SK-MEL-5 (cell line): ENCODE measurements around the gene PRXL2C. TPM values are rescaled to one million over a fixed set of nuclear protein-coding genes. Genes with fewer than 3 reads are reported as not detected.
A peak's percentile ranks its signal among the peaks of the same experiment; 100 is the strongest.
"Not testable (repeated sequence)": the region's sequence is repeated elsewhere in the genome, so short reads cannot be mapped to it uniquely, and the experiment has no call there.

ENCODE experiments used
- DNase-seq: peaks from one replicate; pipeline ENCODE4 v3.0.0-alpha.2; 2016; ENCODE audit warnings: low read depth, low spot score
- in situ Hi-C: cut with HindIII; loops from 2 replicates; pipeline ENCODE4 v1.10.0; 2016; ENCODE audit warnings: low sequenced_read_pairs, high pct_unique_total_duplicates, low pct_unique_long_range_greater_than_20kb
- total RNA-seq: library from RNA; depleted of rRNA; stranded (reverse); fragments of >200 nt; shearing (Covaris generic); gene quantifications from 2 replicates; pipeline ENCODE4 v1.2.3, GENCODE V29; 2014

The PRXL2C gene
- total RNA-seq, 1 experiment from 2014 or later: 22.1 TPM

- in situ Hi-C loops: no loop called here
- no peak for DNase-seq
These were observed 36.7 kb downstream of the PRXL2C start for GRCh38 chr9:96618209-96619123.

GRCh38 chr9:96617439-96618185 is 37.5 kb downstream of the PRXL2C start:
- no peak for DNase-seq
- in situ Hi-C loops: no loop called here

GRCh38 chr9:96616817-96617438 is 38.2 kb downstream of the PRXL2C start:
- DNase-seq: no peak
- in situ Hi-C loops: no loop called here

- in situ Hi-C loops: no loop called here
These were observed 39.7 kb downstream of the PRXL2C start for GRCh38 chr9:96615411-96615810.

GRCh38 chr9:96614664-96615063 is 40.5 kb downstream of the PRXL2C start:
- in situ Hi-C loops: not testable (repeated sequence)

More at GRCh38 chr9:96615411-96615810, 39.7 kb downstream of the PRXL2C start:
- no peak for DNase-seq

GRCh38 chr9:96612966-96613589 is 42.0 kb downstream of the PRXL2C start:
- in situ Hi-C loops: no loop called here
- DNase-seq: no peak

More at GRCh38 chr9:96614664-96615063, 40.5 kb downstream of the PRXL2C start:
- DNase-seq: not testable (repeated sequence)

- in situ Hi-C loops: no loop called here
- peak; percentile 48 for DNase-seq
These were observed 42.8 kb downstream of the PRXL2C start for GRCh38 chr9:96612105-96612965.

GRCh38 chr9:96611302-96611701 is 43.8 kb downstream of the PRXL2C start:
- in situ Hi-C loops: no loop called here
- DNase-seq: no peak

GRCh38 chr9:96609732-96610131 is 45.4 kb downstream of the PRXL2C start:
- DNase-seq: no peak
- in situ Hi-C loops: no loop called here

GRCh38 chr9:96607971-96608370 is 47.1 kb downstream of the PRXL2C start:
- in situ Hi-C loops: no loop called here
- DNase-seq: no peak

- in situ Hi-C loops: no loop called here
- DNase-seq: no peak
These were observed 49.8 kb downstream of the PRXL2C start for GRCh38 chr9:96605328-96605727.

- in situ Hi-C loops: no loop called here
- no peak for DNase-seq
These were observed 51.2 kb downstream of the PRXL2C start for GRCh38 chr9:96604004-96604319.

GRCh38 chr9:96603305-96604003 is 51.7 kb downstream of the PRXL2C start:
- in situ Hi-C loops: no loop called here
- no peak for DNase-seq

- in situ Hi-C loops: no loop called here
- no peak for DNase-seq
These were observed 55.8 kb downstream of the PRXL2C start for GRCh38 chr9:96599298-96599697.

- in situ Hi-C loops: no loop called here
- DNase-seq: no peak
These were observed 58.5 kb downstream of the PRXL2C start for GRCh38 chr9:96596601-96597111.
